CD4-positive, CD25-positive, alpha-beta regulatory T cell (primary cell): Measurements from ENCODE around the gene NKAIN4. TPM values are rescaled to one million over a fixed set of nuclear protein-coding genes. Genes with fewer than 3 reads are reported as not detected.
"Not testable (repeated sequence)": the region's sequence is repeated elsewhere in the genome, so short reads cannot be mapped to it uniquely, and the experiment has no call there.

Source experiments
- ATAC-seq, 2 donors: fragments of 150-1000 bp; cut with Tn5 transposase; one replicate each; pipeline ENCODE4 v1.10.0; 2021; ENCODE audit warnings: low read depth in 2 of 2, moderate number of reproducible peaks in 2 of 2, moderate library complexity in 1 of 2
- DNase-seq, 3 donors: peaks; one replicate each; pipeline versions ENCODE4 v3.0.0 to v3.0.0-alpha.2; 2012 to 2022; ENCODE audit warnings: mixed read lengths in 1 of 3
- H3K27ac ChIP-seq: one replicate; pipeline ENCODE4 v1.7.0; 2013; ENCODE audit warnings: mild to moderate bottlenecking, low read length; ENCODE audit not compliant: insufficient read depth, poor library complexity, severe bottlenecking
- H3K27me3 ChIP-seq: one replicate; pipeline ENCODE4 v1.7.0; 2013; ENCODE audit warnings: low read length; ENCODE audit not compliant: control insufficient read depth, insufficient read depth
- H3K36me3 ChIP-seq: one replicate; pipeline ENCODE4 v1.7.0; 2013; ENCODE audit warnings: mild to moderate bottlenecking, low read length, moderate library complexity; ENCODE audit not compliant: control insufficient read depth, insufficient read depth
- H3K4me1 ChIP-seq: 2 replicates; pipeline ENCODE4 v1.7.0; 2013; ENCODE audit warnings: mild to moderate bottlenecking, low read length; ENCODE audit not compliant: insufficient read depth, control insufficient read depth, poor library complexity, severe bottlenecking
- H3K4me3 ChIP-seq: one replicate; pipeline ENCODE4 v1.7.0; 2013; ENCODE audit warnings: low read depth, mild to moderate bottlenecking, low read length, moderate library complexity
- H3K9me3 ChIP-seq, 2 experiments: 1 replicate in 1 of 2; 2 replicates in 1 of 2; pipeline ENCODE4 v1.7.0; 2013; ENCODE audit warnings: low read length in 2 of 2, mild to moderate bottlenecking in 1 of 2, moderate library complexity in 1 of 2; ENCODE audit not compliant: control insufficient read depth in 2 of 2
- H3K27ac Mint-ChIP-seq, 3 donors: one replicate each; pipeline ENCODE4 v1.8.0; 2020 to 2022; ENCODE audit warnings: mild to moderate bottlenecking in 3 of 3, mixed read lengths in 3 of 3, moderate library complexity in 2 of 3
- H3K27me3 Mint-ChIP-seq: one replicate; pipeline ENCODE4 v1.8.0; 2022; ENCODE audit warnings: mild to moderate bottlenecking, mixed read lengths
- H3K36me3 Mint-ChIP-seq: one replicate; pipeline ENCODE4 v1.8.0; 2020; ENCODE audit warnings: mixed read lengths
- H3K4me1 Mint-ChIP-seq, 4 donors: one replicate each; pipeline ENCODE4 v1.8.0; 2020 to 2022; ENCODE audit warnings: mixed read lengths in 4 of 4, mild to moderate bottlenecking in 1 of 4
- H3K4me3 Mint-ChIP-seq, 4 donors: one replicate each; pipeline ENCODE4 v1.8.0; 2020 to 2022; ENCODE audit warnings: mild to moderate bottlenecking in 4 of 4, mixed read lengths in 4 of 4, moderate library complexity in 3 of 4
- H3K9me3 Mint-ChIP-seq, 7 donors: one replicate each; pipeline ENCODE4 v1.8.0; 2020 to 2022; ENCODE audit warnings: mixed read lengths in 7 of 7, mild to moderate bottlenecking in 3 of 7, moderate library complexity in 2 of 7
- polyA plus RNA-seq, 4 donors: library from polyadenylated mRNA; unstranded; fragments of 300-500 nt; fragmentation: Illumina TruSeq; gene quantifications; one replicate each; pipeline ENCODE4 v1.2.3, GENCODE V29; 2021
- total RNA-seq: library from RNA; stranded (reverse); gene quantifications from one replicate; pipeline ENCODE4 v1.2.3, GENCODE V29; 2022

Gene NKAIN4
- total and polyA plus RNA-seq, 5 donors from 2014 or later = not detected

DNA sequence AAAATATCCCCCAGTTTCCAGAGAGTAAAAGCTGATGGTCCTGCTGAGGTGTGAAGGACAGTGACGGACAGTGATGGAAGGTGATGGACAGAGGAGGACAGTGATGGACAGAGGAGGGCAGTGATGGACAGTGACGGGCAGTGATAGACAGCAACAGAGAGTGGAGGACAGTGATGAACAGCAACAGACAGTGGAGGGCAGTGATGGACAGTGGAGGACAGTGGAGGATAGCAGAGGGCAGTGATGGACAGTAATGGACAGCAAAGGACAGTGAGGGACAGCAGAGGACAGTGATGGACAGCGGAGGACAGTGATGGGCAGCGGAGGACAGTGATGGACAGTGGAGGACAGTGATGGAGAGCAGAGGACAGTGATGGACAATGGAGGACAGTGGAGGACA is 2.7 kb upstream of the NKAIN4 start:
- Mint-ChIP-seq H3K4me3 (no peak overlapping the region), H3K27me3 (peaks cover 34% of the 10 kb centered on the region)
- no peak for ATAC-seq

DNA sequence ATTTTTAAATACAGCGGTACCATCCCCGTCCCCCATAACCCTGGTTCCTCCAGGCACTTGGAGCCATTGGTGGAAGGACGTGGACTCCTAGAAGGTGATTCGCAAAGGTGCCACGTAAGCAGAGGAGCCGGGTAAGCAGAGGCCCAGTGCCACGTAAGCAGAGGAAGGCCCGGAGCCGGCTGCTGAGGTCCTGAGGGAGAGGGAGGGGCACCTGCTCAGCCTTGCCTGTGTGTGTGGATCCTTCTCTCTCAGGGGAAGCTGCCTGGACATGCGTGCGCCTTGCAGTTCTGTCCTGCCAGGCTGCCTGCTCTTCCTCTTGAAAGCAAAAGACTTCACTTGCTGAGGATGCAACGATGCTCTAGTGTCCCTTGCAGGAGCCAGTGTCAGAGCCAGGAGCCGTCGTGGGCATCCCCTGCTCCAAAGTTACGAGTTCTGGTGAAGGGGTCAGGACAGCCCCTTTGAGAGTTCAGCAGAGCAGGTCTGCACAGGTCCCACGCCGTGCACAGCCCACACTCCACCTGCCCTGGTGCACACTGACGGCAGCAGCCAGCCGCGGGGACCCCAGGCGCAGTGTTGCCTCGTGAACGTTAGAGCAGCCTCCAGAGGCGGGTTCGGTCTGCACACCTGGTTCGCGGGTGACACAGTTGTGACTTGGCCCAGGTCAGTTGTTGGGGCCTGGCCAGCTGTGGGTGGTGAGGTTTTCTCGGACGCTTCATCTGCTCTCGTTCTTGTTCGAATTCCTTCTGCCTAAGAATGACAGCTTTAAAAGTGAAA is 1.9 kb upstream of the NKAIN4 start:
- Histone ChIP-seq H3K27me3 (peaks cover 7% of the 10 kb centered on the region), H3K9me3 (no peaks in the 10 kb centered on the region), H3K36me3 (no peaks in the 10 kb centered on the region), H3K27ac (no peak overlapping the region), H3K4me3 (no peak overlapping the region), H3K4me1 (no peaks in the 10 kb centered on the region)
- H3K27me3 Mint-ChIP-seq = peaks cover 42% of the 10 kb centered on the region
- H3K36me3 Mint-ChIP-seq = no peaks in the 10 kb centered on the region
- no peak overlapping the region for H3K4me3 Mint-ChIP-seq
- H3K27ac Mint-ChIP-seq = no peak overlapping the region
- DNase-seq = no peak
- no peak for ATAC-seq
- H3K4me1 Mint-ChIP-seq = peaks cover 0 to 11% (median 3%) of the 10 kb centered on the region in 4 donors
- no peaks in the 10 kb centered on the region for H3K9me3 Mint-ChIP-seq

More for the DNA sequence above, 2.7 kb upstream of the NKAIN4 start:
- Histone ChIP-seq H3K4me1 (peaks cover under 1% of the 10 kb centered on the region), H3K4me3 (no peak overlapping the region), H3K27ac (no peak overlapping the region), H3K36me3 (no peaks in the 10 kb centered on the region), H3K9me3 (no peaks in the 10 kb centered on the region), H3K27me3 (peaks cover 7% of the 10 kb centered on the region)
- no peak for DNase-seq
- no peaks in the 10 kb centered on the region for H3K9me3 Mint-ChIP-seq
- H3K27ac Mint-ChIP-seq = no peak overlapping the region
- peaks cover 0 to 11% (median 3%) of the 10 kb centered on the region in 4 donors for H3K4me1 Mint-ChIP-seq
- no peaks in the 10 kb centered on the region for H3K36me3 Mint-ChIP-seq

DNA sequence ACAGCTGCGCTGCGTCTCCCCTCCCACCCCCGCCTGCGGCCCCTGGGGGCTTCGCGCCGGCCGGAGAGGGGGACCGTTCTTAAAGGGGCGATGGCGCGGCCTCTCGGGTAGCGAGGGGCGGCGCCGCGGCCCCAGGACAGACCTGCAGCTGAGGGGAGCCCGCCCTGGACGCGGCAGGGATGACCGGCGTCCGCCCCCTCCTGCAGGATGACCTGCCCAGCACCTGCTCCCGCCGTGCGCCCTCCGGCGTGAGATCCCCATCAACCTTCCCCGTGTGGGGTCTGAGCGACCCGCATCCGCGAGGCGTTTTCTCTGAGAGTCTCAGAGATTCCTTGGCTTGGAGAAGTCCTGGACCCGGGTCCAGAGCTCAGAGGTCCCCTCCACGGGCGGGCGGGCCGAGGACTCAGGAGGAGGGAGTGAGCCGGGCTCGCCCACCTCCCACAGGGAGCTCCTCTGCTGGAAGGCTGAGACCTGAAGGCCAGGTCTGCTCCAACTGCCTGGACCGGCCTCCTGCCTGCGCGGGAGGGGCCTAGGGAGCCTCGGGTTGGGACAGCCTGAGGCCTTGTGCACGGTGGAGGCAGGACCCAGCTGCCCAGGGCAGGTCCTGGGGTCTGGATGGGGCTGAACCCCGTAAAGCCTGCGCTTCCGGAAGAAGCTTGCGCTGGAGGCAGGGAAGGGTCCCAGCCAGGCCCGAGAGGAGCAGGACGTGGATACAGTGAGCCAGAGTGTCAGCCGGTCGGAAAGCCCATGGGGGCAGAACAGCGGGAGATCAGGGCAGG is 532 bp upstream of the NKAIN4 start:
- H3K27me3 Mint-ChIP-seq = peaks cover 41% of the 10 kb centered on the region

DNA sequence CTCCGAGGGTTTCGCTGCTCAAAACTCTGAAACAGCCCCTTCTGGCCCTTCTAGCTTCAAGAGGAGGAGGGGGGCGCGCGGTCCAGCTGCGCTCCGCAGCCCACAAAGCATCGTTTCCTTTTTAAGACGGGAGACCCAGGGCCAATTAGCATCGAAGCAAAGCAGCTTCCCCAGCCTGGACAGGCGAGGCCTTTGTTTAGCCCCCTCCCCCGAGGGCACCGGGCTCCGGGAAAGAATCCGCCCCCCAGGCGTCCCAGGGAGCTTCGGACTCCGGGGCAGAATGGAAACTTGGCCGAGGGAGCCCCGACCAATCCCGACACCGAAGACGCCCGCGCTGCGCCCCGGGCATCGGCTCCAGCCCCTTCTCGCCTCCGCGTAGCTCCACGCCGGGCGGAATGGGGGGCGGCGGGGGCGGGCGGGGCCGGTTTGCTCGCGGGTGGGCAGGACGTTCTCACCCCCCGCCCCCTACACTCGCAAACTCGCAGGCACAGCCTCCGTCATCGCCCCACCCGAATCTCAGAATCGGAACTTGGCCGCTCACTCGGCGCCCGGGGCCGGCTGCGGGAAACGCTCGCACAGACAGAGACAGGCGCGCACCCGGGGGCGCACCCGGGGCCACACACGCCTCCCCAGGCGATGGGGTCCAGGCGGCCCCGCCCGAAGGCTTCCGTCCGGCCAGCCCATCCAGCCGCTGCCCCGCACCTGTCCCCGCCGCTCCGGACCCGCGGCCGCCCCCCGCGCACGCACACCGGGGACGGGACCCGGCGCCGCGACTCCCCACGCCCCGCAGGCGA is 628 bp downstream of the NKAIN4 start:
- no peaks in the 10 kb centered on the region for H3K9me3 Mint-ChIP-seq
- Histone ChIP-seq H3K4me1 (no peaks in the 10 kb centered on the region), H3K9me3 (no peaks in the 10 kb centered on the region), H3K27me3 (peaks cover 7% of the 10 kb centered on the region), H3K36me3 (no peaks in the 10 kb centered on the region), H3K4me3 (no peak overlapping the region), H3K27ac (no peak overlapping the region)
- peaks cover 38% of the 10 kb centered on the region for H3K27me3 Mint-ChIP-seq
- DNase-seq (no peak), ATAC-seq (no peak)
- H3K27ac Mint-ChIP-seq = no peak overlapping the region
- no peaks in the 10 kb centered on the region for H3K36me3 Mint-ChIP-seq
- peak overlapping the region in 1 of 4 donors; percentile 16 for H3K4me3 Mint-ChIP-seq
- H3K4me1 Mint-ChIP-seq = peaks cover 0 to 11% (median 3%) of the 10 kb centered on the region in 4 donors

More for the DNA sequence above, 532 bp upstream of the NKAIN4 start:
- Mint-ChIP-seq H3K4me3 (no peak overlapping the region), H3K36me3 (no peaks in the 10 kb centered on the region), H3K27ac (no peak overlapping the region), H3K9me3 (no peaks in the 10 kb centered on the region), H3K4me1 (peaks cover 0 to 11% (median 3%) of the 10 kb centered on the region in 4 donors)
- ATAC-seq = no peak
- H3K27ac ChIP-seq = no peak overlapping the region
- H3K36me3 ChIP-seq = no peaks in the 10 kb centered on the region
- no peak for DNase-seq
- H3K9me3 ChIP-seq = no peaks in the 10 kb centered on the region
- no peaks in the 10 kb centered on the region for H3K4me1 ChIP-seq
- no peak overlapping the region for H3K4me3 ChIP-seq
- H3K27me3 ChIP-seq = peaks cover 7% of the 10 kb centered on the region

DNA sequence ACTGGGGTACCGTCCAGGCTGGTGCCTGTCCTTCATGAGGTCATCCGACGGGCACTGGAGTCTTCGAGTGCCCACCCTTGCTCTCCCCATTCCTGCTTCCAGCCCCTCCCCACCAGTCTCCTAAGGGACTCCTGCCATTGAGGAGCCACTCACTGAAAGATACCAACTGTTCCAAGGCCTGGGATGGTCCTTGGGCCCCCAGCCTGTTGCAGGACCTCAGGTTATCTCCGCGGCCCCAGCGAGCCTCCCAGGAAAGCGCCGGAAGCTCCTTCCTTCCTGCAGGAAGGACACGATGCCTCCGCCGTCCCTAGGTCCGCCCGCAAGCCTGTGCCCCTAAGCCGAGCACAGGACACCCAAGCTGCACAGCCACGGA is 1.2 kb downstream of the NKAIN4 start:
- H3K4me3 ChIP-seq = no peak overlapping the region

DNA sequence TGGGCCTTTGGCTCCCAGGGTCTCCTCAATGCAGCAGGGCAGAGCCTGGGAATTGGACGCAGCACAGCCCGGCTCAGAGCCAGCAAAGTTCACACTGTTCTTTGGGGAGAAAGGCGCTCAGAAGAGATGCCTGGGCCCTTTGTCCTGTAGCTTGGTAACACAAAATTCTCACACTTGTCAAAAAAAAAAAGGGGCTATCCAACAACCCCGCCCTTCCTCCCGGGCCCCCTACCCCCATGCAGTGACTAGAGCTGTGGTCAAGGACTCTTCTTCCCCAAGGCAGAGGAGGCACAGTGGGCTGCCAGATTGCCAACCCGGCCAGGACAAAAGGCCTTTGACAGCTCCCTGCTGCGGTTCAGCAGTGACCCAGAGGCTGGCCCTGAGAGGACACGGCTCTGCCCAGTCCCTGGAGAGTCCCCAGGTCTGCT is 2.0 kb downstream of the NKAIN4 start:
- Histone ChIP-seq H3K4me1 (no peaks in the 10 kb centered on the region), H3K4me3 (no peak overlapping the region), H3K27ac (no peak overlapping the region), H3K27me3 (peaks cover 7% of the 10 kb centered on the region), H3K36me3 (no peaks in the 10 kb centered on the region), H3K9me3 (no peaks in the 10 kb centered on the region)
- Mint-ChIP-seq H3K27me3 (peaks cover 38% of the 10 kb centered on the region), H3K9me3 (no peaks in the 10 kb centered on the region), H3K36me3 (no peaks in the 10 kb centered on the region), H3K4me3 (no peak overlapping the region), H3K4me1 (peaks cover 0 to 11% (median 3%) of the 10 kb centered on the region in 4 donors), H3K27ac (no peak overlapping the region)
- ATAC-seq (no peak), DNase-seq (no peak)

More for the DNA sequence above, 1.2 kb downstream of the NKAIN4 start:
- Mint-ChIP-seq H3K4me1 (peaks cover 0 to 11% (median 3%) of the 10 kb centered on the region in 4 donors), H3K4me3 (peak overlapping the region in 1 of 4 donors; percentile 46), H3K27me3 (peaks cover 38% of the 10 kb centered on the region), H3K9me3 (no peaks in the 10 kb centered on the region), H3K27ac (no peak overlapping the region), H3K36me3 (no peaks in the 10 kb centered on the region)
- DNase-seq (no peak), ATAC-seq (no peak)
- no peak overlapping the region for H3K27ac ChIP-seq
- H3K9me3 ChIP-seq = no peaks in the 10 kb centered on the region
- peaks cover 7% of the 10 kb centered on the region for H3K27me3 ChIP-seq
- no peaks in the 10 kb centered on the region for H3K4me1 ChIP-seq
- H3K36me3 ChIP-seq = no peaks in the 10 kb centered on the region

DNA sequence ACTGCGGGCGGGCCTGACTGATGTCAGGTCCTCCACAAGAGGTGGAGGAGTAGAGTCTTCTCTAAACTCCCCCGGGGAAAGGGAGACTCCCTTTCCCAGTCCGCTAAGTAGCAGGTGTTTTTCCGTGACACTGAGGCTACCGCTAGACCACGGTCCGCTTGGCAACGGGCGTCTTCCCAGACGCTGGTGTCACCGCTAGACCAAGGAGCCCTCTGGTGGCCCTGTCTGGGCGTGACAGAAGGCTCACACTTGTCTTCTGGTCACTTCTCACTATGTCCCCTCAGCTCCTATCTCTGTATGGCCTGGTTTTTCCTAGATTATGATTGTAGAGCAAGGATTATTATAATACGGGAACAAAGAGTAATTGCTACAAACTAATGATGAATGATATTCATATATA is 2.9 kb downstream of the NKAIN4 start:
- not testable (repeated sequence) for H3K9me3 ChIP-seq, H3K4me1 ChIP-seq, ATAC-seq, H3K27ac ChIP-seq, H3K4me3 ChIP-seq, H3K9me3 Mint-ChIP-seq, H3K27ac Mint-ChIP-seq, H3K27me3 ChIP-seq, H3K36me3 ChIP-seq, H3K36me3 Mint-ChIP-seq, H3K4me3 Mint-ChIP-seq, DNase-seq
- Mint-ChIP-seq H3K27me3 (peaks cover 34% of the 10 kb centered on the region), H3K4me1 (peaks cover 0 to 11% (median 3%) of the 10 kb centered on the region in 4 donors)
